Measurements from ENCODE around the gene ZSWIM9.

Gene ZSWIM9

DNA sequence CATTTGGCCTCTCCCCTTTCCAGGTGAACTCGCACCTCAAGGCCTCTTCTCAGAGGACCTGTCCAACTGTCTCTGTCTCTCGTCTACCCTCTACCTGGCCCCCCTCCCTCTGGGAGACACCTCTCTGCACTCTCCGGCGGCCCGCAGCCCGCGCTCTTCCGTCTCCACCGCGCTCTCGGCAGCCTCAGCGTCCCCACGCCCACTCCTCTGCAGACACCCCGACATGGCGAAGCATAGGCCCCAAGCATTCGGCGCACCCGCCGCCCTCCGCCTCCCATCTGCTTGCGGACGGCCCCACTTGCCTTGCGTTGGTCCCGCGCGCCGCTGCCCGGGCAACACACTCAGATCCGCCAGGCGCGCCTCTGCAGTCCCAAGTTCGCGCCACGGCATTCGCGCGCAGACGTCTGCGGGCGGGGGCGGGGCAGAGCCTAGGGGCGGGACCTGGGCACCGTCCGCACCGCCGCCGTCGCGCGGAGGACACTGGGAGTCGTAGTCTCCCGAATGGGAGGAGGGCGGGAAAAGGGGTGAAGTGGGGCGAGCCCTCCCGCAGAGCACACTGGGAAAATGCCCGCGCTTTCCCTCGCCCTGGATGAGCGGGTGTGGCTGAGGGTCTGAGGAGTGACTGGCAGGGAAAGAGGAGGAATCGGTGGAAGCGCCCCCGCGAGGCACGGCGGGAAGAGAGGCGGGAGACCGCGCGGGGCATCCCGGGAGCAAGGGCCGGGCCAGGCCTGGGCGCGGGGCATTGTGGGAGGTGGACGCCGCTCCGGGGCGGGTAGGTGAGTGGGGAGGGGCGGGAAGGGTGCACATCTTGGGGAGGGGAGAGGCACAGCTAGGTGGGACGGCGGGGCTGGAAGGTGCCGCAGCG lies at the start of gene ZSWIM9, which contains the start of gene LIG1:
ZSWIM9 (plus strand) TSS at position 742 of the 865 bp plus-strand sequence. CDS start 1,123 bp downstream, outside the sequence.
LIG1 (minus strand) TSS at position 406 of the 865 bp plus-strand sequence. CDS start 4,778 bp downstream, outside the sequence.
- DNase-seq = peak; percentile 75 to 78

DNA sequence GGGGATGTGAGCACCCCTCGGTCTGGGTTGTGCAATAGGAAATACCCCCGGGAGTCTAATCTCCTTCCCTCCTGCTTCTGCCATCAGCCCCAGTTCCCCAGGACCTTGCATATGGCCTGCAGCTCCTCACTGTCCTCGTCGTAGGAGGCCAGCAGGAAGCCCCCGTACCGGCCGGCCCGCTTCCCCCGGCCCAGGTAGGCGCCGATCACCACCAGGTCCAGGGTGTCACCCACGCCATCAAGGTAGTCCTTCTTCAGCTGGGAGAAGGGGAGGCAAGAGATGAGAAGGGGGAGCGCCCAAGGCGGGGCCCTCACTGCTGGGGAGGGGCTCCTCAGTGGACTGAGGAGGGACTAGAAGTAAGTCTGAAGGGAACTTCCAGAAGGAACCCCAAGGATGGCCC lies 49.4 kb upstream of the ZSWIM9 start:
- DNase-seq = no peak

GRCh38 chr19:48121909-48122371 lies 48.5 kb upstream of the ZSWIM9 start:
- DNase-seq = no peak

DNA sequence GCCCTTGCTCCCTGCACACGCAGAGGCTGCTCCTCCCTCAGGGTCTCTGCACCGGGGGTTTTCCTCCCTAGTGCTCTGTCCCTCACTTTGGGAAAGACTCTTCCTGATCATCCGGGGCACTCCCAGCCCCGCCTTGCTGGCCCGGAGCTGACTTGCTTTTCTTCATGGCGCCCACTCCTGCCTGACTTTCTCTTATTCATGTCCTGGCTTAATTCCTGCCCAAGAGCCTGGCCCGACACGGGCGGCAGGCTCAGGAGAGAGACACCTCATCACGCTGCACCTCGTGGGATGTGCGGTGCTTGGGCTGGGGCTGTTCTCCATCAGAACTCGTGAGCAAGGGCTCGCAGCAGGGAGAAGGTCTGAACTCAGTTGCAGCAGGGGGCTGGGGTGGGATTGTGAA lies 48.1 kb upstream of the ZSWIM9 start:
- no peak for DNase-seq

GRCh38 chr19:48123907-48124651 lies 46.4 kb upstream of the ZSWIM9 start:
- no peak for DNase-seq

DNA sequence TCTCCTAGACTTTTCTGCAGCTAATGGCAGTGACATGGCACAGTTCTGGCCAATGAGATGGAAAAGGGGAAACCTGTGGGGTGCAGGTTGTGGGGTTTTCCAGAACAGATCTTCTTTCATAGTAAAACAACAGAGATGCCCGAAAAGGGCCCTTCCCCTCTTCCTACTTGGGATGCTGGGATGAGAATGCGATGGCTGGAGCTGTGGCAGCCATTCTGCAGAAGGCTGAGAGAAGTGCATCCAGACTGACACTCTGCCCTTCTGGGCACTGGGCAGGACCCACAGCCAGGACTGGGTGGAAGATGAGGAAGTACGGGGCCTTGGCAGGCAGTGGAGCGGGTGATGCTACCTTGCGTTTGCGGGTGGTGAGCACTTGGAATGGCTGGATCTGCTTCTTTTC lies 42.9 kb upstream of the ZSWIM9 start:
- no peak for DNase-seq

DNA sequence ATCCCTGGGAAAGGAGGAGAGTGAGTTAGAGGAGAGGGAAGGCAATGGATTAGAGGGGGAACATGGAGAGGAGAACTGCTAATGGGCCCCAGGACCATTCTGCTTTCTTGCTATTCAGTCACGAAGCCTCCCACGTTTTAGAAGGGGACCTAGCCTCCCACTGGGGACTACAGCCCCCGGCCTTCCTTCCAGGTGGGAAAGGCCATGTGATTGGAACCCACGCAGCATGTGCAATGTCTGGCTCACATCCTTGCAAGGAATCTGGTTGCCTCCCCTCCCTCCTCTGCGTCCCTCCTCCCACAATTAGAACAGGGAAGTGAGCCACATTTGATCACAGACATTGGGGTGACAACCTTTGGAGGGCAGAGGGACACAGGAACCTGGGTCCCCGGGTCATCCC lies 37.4 kb upstream of the ZSWIM9 start:
- no peak for DNase-seq

- DNase-seq = no peak
Observed at GRCh38 chr19:48135411-48135810, 35.1 kb upstream of the ZSWIM9 start.

DNA sequence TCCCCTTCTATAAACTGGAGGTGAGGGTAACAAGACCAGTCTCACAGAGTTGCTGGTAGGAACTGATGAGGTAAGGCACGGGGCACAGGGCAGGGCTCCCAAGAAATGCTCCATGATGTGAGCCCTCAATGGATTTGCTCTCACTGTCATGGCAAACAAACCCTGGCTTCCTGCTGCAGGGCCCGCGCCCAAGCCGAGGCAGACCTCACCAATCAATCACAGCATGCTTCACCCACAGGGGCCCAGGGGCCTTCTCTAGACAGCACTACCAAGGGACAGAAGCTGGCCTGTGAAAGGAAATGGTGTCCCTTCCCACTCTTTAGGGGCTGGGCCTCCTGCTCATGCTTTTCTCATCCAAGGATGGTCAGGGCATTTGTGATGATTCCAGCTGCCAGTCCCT lies 33.9 kb upstream of the ZSWIM9 start:
- no peak for DNase-seq

DNA sequence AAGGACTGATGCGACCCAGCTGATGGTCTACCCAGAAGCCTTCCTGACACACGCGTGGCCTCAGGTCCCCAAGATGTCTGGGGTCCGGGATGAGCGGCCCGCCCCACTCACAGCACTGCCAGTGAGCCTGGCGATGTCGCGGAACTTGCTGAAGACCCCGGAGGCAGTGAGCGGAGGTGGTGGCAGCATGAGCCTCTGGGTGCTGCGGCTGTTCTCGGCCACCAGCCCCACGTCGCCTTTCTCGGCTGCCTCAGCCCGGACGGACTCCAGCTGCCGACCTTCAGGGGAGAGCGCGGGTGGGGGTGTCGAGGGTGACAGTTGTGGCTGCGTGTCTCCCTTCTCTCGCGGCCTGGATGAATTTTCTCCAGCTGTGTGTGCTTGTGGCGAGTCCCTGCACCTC lies 33.1 kb upstream of the ZSWIM9 start:
- no peak for DNase-seq

DNA sequence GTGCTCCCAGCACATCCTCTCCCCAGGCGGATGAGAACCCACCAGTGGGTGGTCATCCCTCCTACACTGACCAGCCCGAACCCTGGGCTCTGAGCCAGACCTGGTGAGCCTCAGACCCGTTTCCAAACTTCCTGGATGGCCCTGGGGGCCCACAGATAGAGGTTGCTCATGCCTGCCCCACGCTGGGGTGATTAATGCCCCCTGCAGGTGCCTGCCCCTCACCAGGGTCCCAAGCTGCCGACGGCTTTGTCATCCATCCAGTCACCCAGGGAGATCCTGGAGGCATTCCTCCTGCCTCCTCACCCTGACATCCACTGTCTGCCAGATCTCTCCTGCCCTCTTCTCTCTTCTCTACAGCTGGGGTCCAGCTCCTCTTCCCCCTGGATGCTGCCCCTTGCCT lies 31.4 kb upstream of the ZSWIM9 start:
- DNase-seq = no peak

GRCh38 chr19:48147597-48148175 lies 22.8 kb upstream of the ZSWIM9 start:
- DNase-seq = no peak

GRCh38 chr19:48148576-48148975 lies 21.9 kb upstream of the ZSWIM9 start:
- DNase-seq = no peak

GRCh38 chr19:48149430-48149829 lies 21.1 kb upstream of the ZSWIM9 start:
- DNase-seq = no peak

- DNase-seq = peak in 1 of 2 experiments; percentile 50
Observed at GRCh38 chr19:48152551-48152950, 17.9 kb upstream of the ZSWIM9 start.

GRCh38 chr19:48154003-48154402 lies 16.5 kb upstream of the ZSWIM9 start:
- no peak for DNase-seq

- DNase-seq = no peak
Observed at GRCh38 chr19:48158210-48158790, 12.2 kb upstream of the ZSWIM9 start.

- no peak for DNase-seq
Observed at GRCh38 chr19:48168689-48169088, 1.8 kb upstream of the ZSWIM9 start.

GRCh38 chr19:48169578-48169938 lies 922 bp upstream of the ZSWIM9 start:
- DNase-seq = no peak

- no peak for DNase-seq
Observed at GRCh38 chr19:48170817-48171347, 402 bp downstream of the ZSWIM9 start.

DNA sequence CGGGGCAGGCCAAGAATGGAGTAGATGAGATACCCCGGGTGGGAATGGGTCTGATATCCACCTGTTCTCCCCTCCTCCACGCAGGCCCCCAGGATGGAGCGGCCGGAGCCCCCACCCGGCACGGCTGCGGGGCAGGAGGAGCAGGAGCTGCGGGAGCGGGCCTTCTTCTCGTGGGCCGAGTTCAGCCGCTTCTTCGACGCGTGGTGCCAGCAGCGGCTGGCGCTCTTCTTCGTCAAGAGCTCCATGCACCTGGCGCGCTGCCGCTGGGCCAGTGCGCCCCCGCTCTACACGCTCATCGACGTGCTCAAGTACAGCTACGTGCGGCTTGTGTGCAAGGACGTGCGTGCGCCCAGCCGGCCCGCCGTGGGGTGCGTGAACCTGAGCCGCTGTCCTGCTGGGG lies 1.2 kb downstream of the ZSWIM9 start:
- no peak for DNase-seq

DNA sequence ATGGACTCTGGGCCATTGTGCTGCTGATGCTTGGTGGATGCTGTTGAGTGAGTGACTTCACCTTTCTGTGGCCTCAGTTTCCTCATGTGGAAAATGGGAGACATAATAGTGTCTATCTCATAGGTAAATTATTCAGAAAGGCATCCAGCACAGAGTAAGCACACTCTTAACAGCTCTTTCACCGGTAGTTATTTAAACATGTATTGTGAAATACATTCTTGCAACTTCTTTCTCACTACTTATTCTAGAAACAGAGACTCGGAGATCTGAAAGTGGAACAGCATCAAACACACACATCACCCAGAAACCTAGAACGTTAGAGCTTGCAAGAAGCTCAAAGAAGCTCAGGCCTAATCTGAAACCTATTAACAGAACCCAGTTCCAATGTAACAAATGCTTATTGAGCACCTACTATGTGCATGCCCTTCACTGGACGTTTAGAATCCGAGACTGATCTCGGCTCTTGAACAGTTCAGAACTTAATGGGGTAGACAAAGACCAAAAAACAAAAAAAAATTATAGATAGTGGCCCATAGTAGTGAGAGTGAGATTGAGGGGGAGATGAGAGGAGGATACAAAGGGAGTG lies 4.1 kb downstream of the ZSWIM9 start:
- DNase-seq = no peak

GRCh38 chr19:48175578-48175977 lies 5.1 kb downstream of the ZSWIM9 start:
- DNase-seq = no peak
